HUDEP-2 (cell line): ENCODE measurements around the gene MKNK1.

Experiments used
- DNase-seq, 76 experiments: peaks; one replicate each; lab custom pipeline; 2025; ENCODE audit not compliant: unreplicated experiment in 76 of 76; lab: John Stamatoyannopoulos, UW

Gene MKNK1

DNA sequence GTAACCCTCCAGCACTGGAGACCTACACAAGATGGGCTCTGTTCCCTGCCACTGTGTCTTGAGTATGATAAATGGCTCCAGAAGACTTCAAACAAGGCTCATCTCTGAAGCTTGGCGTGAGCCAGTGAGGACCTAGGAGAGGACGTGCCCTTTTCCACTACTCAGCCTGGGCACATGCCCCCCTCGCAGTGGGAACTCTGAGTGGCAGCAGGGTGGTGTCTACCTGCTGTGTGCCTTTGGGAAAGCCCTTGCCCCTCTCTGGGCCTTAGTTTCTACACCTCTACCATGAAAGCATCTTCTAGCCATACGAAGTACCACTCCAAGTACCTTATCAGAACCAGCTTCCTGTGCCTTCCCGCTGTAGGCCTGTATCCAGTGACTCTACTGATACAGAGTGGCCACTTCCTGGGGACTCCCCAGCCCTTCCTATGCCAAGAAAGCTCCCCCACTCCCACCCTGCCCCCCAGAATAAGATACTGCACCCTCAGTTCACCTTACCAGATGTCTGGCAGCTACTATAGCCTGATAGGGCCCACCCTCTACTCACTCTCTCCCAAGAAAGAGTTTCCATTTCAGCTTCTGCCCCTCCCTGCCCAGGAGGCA is 15.7 kb upstream of the MKNK1 start:
- no peak for DNase-seq

DNA sequence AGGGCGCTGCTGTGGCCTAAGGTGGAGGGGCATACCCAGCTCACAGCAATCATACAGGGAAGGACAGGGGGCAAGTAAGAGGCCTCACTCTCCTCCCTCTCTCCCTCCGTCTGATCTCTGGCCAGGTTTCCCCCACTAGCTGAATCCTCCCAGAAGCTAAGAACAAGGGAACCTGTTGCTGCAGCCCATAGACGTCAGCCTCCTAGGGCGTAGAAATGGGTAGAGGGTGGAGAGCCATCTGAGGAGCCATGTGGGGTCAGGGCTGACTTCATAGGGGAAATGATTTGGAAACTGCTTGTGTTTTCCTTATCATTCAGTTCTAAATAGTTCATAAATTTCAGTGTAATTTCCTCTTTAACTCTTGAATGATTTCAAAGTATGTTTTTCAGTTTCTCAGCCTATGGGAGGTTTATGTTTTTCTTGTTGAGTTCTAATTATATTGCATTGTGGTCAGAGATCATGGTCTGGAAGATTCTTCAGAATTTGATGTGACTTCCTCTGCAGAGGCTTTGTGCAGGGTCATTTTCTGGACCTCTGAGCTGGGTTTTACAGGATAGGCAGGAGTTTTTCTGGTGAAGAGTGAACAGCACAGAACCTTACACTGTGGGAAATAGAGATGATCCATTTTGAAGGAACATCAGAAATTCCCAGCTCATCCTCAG is 14.8 kb upstream of the MKNK1 start:
- DNase-seq: no peak

DNA sequence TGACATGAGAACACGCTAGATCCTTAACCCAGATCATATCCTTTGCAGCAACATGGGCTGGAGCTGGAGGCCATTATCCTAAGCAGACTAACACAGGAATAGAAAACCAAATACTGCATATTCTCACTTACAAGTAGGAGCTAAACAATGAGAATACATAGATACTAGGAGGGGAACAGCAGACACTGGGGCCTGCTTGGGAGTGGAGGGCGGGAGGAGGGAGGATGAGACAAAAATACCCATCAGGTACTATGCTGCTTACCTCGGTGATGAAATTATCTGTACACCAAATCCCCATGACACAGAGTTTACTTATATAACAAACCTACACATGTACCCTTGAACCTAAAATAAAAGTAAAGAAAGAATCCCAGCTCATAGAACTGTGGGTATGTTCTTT is 13.8 kb upstream of the MKNK1 start:
- DNase-seq: no peak

DNA sequence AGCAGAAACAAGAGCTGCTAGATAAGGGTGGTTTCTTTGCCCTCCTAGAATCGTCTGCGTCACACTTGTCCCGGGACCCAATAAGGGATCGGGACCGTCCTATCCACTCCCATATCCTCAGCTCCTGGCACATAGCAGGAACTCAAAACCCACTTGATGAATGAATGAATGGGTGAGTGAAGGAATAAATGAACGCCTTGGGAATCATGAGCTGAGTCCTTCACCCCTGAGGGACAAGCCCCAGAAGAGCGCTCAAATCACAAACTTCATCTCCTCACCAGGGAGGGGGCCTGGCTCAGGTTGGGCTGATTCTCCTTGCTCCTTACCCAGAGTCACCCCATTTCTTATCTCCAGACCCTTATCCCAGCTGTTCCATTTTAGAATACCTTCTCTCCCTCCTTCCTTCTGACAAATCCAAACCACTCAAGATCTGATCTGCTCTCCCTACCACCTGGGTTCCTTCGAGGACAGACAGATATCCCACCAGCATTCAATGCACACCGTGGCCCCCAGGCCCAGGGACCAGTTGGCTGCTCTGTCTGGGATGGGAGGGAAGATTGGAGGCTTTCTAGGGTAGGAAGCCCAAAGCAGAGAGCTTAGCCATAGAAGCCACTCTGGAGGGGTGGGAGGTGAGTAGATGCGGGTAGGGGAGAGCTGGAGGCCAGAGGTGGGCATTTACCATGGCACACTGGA is 13.2 kb upstream of the MKNK1 start:
- DNase-seq: no peak

DNA sequence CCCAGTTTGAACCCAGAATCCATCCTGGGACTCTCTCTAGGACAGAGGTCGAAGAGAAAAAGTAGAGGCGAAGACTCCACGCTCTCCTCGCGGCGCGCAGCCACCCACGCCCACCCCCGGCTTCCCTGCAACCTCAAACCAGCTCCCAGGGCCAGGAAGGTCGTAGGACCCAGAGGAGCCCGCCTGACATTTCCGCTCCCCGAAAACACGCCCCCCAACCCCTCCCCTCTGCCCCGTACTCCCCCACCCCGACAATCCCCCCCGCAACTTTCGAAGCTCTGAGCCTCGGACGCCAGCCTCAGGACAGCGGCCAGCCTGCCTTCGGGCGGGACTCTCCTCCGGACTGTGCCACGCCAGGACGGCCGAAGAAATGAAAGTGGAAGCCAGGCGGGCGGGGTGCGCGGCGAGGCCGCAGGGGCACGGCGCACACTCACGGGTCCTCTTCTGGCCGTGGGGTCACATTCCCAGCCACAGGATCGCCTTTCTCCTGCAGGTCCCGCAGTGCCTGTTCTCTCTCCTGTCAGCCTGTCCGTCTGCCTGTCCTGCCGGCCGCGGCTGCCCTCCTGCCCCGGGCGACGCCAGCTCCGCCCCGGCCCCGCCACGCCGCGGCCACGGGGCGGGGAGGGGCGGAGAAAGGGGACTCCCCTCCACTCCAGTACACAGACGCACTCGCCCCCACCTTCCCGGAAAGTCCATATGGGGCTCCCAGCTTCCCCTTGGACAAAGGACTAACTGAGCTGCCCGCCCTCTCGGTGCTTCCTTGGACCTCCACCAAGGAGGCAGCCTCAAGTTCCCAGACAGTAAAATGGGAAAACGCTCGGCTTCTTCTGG is 12.4 kb upstream of the MKNK1 start, which contains the start of gene MOB3C:
TSS of gene MOB3C (minus strand) at position 535 of the 831 bp plus-strand sequence. CDS start 3,490 bp downstream, outside the sequence.
- peak in 42 of 76 experiments; percentile 7 to 60 (median 30) for DNase-seq

- no peak for DNase-seq
Measured at GRCh38 chr1:46615735-46616134, 11.7 kb upstream of the MKNK1 start.

GRCh38 chr1:46615088-46615487 is 11.0 kb upstream of the MKNK1 start:
- DNase-seq: no peak

- no peak for DNase-seq
Measured at GRCh38 chr1:46614604-46614984, 10.5 kb upstream of the MKNK1 start.

GRCh38 chr1:46613661-46614603 is 9.9 kb upstream of the MKNK1 start:
- DNase-seq: peak in 71 of 76 experiments; percentile 29 to 82 (median 66)

DNA sequence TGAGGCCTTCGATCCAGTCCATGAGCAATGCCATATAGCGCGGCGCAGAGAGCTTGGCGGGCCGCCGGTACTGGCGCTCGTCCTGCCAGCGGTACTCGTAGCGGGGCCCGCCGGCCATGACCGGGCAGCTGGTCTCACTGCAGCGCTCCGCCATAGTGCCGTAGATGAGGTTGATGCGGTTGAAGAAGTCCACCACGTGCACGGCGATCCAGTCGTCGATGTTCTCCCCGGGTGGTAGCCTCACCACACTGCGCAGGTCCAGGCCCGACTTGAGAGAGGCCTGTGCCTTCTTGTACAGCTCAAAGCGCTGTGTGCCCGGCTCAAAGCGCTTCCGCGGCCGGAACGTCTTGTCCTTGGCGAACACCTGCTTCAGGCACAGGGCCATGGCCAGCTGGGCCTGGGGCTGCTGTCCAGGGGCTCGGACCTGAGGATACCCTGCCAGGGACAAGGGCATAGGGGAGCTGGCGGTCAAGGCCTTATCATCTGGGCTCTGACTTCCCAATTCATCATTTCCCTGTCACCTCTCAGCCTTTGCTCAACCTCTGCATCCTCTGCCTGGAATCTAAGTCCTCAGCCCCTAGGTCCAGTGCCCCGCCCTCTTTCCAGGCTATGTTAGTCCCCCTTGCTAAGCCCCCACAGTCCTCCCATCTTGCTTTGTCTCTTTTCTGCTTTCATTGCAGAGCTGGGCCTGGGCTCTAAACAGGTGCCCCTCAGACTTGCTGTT is 9.0 kb upstream of the MKNK1 start:
- DNase-seq: no peak

- peak in 72 of 76 experiments; percentile 32 to 90 (median 76) for DNase-seq
Measured at GRCh38 chr1:46611691-46612221, 7.7 kb upstream of the MKNK1 start.

DNA sequence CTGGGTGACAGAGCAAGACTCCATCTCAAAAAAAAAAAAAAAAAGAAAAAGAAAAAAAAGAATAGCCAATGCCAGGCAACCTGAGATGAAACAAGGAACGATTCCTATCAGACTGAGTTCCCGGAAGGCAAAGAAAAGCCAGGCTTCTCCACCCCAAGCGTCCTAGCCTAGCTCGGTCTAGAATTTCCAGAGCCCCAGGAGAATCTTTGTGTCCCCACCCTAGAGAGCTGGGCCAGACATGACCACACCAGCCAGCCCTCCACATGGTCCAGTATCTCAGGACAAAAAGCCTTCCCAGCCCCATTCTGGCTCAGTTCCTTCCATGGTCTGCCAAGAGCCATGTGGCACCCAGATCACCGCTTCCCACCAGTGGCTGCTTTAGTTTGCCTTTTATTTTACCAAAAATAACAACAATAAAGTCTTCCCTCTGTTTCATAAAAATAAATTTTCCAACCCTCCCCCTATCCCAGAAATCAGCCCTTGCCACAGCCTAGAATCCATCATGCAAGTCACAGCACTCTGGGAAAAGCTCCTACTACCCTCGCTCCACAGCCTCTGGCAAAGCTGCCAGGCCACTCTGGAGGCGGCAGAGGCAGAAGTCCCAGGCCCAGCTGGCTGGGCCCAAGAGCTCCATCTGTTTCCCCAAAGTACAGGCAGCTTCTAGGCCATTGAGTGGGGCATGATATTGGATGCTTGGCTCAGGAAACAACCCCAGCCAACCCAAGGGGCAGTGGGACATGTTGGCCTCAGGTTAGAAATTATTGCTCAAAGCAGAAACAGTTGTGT is 3.5 kb upstream of the MKNK1 start:
- DNase-seq: no peak

GRCh38 chr1:46606255-46606965 is 2.3 kb upstream of the MKNK1 start:
- DNase-seq: no peak

DNA sequence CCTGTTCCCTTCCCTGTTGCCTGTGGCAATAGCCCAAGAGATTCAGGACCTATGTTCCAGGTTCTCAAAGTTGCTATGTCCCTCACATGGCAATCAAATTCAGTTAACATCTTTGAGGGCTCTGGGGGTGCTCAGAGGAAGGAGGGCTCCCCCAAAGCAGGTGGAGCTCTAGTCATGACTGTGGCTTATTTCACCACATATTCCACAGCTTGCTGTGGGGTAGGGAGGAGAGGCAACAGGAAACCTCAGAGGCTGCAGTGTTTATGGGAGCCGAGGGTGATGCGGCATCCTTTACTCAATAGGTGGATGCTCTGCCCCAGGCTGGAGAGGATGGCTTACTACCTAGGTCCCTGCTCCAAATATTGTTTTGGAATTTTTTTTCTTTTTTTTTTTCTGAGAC is 1.2 kb upstream of the MKNK1 start:
- DNase-seq: no peak

DNA sequence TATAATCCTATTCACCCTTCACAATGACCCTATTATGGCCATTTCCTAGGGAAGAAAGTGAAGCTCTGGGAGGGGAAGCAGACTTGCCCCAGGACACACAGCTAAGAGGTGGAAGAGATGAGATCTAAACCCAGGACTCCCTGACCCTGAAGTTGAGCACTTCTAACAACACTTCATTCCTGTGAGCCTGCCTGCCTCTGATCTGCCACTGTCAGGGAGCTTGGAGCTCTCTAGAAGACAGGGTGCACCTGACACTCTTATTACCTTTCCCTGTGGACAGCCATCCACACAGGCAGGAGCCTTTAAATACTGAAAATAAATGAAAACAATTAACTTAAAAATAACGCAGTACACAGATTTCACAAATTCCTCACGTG is 599 bp downstream of the MKNK1 start:
- no peak for DNase-seq

GRCh38 chr1:46601257-46602007 is 2.6 kb downstream of the MKNK1 start:
- no peak for DNase-seq
